Measurements from ENCODE around the gene VSTM5.

- TF ChIP-seq CTCF (IDR thresholded peaks at IDR 0.05): no peak
- TF ChIP-seq POLR2A (IDR thresholded peaks at IDR 0.05): no peak
These were observed 45.5 kb downstream of the VSTM5 start for GRCh38 chr11:93804879-93805278.

Measured in uterus (tissue), 2 donors.